GM23338 (cell line): ENCODE results near the gene GAB1. TPM values are rescaled to one million over a fixed set of nuclear protein-coding genes. Genes with fewer than 3 reads are reported as not detected.

Experiments
- ATAC-seq: fragments of 200-7000 bp; cut with Tn5 transposase; 3 replicates; pipeline ENCODE4 v1.9.1; 2020
- DNase-seq: peaks from one replicate; pipeline ENCODE4 v3.0.0-alpha.2; 2015; ENCODE audit warnings: low spot score
- H2AFZ ChIP-seq: fragments of 200-600 bp; sonication (generic); 2 replicates; pipeline ENCODE4 v1.8.0; 2016; ENCODE audit warnings: antibody characterized with exemption, mild to moderate bottlenecking, moderate library complexity
- H3F3A ChIP-seq: fragments of 200-600 bp; sonication (generic); replicated peaks from 2 replicates; pipeline ENCODE4 v1.8.0; 2017; ENCODE audit warnings: antibody characterized with exemption, mixed run types, low read depth
- H3K27ac ChIP-seq: fragments of 200-600 bp; sonication (generic); 2 replicates; pipeline ENCODE4 v1.6.1; 2016; ENCODE audit warnings: low read depth
- H3K27me3 ChIP-seq: fragments of 200-600 bp; sonication (generic); 2 replicates; pipeline ENCODE4 v1.8.0; 2016; ENCODE audit warnings: mild to moderate bottlenecking, mixed run types, moderate library complexity; ENCODE audit not compliant: insufficient read depth
- H3K36me3 ChIP-seq: fragments of 200-600 bp; sonication (generic); 2 replicates; pipeline ENCODE4 v1.8.0; 2016; ENCODE audit warnings: mild to moderate bottlenecking; ENCODE audit not compliant: insufficient read depth
- H3K4me1 ChIP-seq: fragments of 200-600 bp; sonication (generic); 2 replicates; pipeline ENCODE4 v1.8.0; 2016; ENCODE audit warnings: mild to moderate bottlenecking, moderate library complexity; ENCODE audit not compliant: insufficient read depth
- H3K4me2 ChIP-seq: fragments of 200-600 bp; sonication (generic); 2 replicates; pipeline ENCODE4 v1.7.1; 2017; ENCODE audit warnings: mixed run types
- H3K4me3 ChIP-seq: fragments of 200-600 bp; sonication (generic); 2 replicates; pipeline ENCODE4 v1.6.1; 2016; ENCODE audit warnings: mixed run types
- H3K79me2 ChIP-seq: fragments of 200-600 bp; sonication (generic); replicated peaks from 2 replicates; pipeline ENCODE4 v1.8.0; 2017; ENCODE audit warnings: mild to moderate bottlenecking; ENCODE audit not compliant: insufficient read depth
- H3K9me2 ChIP-seq: fragments of 200-600 bp; sonication (generic); 2 replicates; pipeline ENCODE4 v1.8.0; 2017; ENCODE audit not compliant: insufficient read depth
- H4K20me1 ChIP-seq: fragments of 200-600 bp; sonication (generic); replicated peaks from 2 replicates; pipeline ENCODE4 v1.8.0; 2017; ENCODE audit warnings: mild to moderate bottlenecking; ENCODE audit not compliant: insufficient read depth
- H3K27ac Mint-ChIP-seq: 2 replicates; pipeline ENCODE4 v1.8.0; 2020; ENCODE audit warnings: inconsistent platforms, mild to moderate bottlenecking, moderate library complexity, mixed read lengths
- H3K27me3 Mint-ChIP-seq: 3 replicates; pipeline ENCODE4 v1.8.0; 2022; ENCODE audit warnings: low read depth, mild to moderate bottlenecking, moderate library complexity, mixed read lengths, inconsistent platforms; ENCODE audit not compliant: insufficient read depth, poor library complexity
- H3K36me3 Mint-ChIP-seq: 3 replicates; pipeline ENCODE4 v1.8.0; 2021; ENCODE audit warnings: low read depth, mild to moderate bottlenecking, inconsistent platforms, moderate library complexity, mixed read lengths
- H3K4me1 Mint-ChIP-seq: 3 replicates; pipeline ENCODE4 v1.8.0; 2020; ENCODE audit warnings: mild to moderate bottlenecking, inconsistent platforms, mixed read lengths
- H3K4me3 Mint-ChIP-seq: 3 replicates; pipeline ENCODE4 v1.8.0; 2021; ENCODE audit warnings: moderate library complexity, mild to moderate bottlenecking, inconsistent platforms, mixed read lengths
- H3K9me3 Mint-ChIP-seq: 3 replicates; pipeline ENCODE4 v1.8.0; 2020; ENCODE audit warnings: moderate library complexity, mild to moderate bottlenecking, inconsistent platforms, mixed read lengths
- CREB1 ChIP-seq: fragments of 250-450 bp; sonication (Bioruptor Pico); IDR thresholded peaks from 2 replicates; pipeline ENCODE4 v1.5.0; 2020; ENCODE audit warnings: low read depth, mild to moderate bottlenecking, moderate library complexity
- CTCF ChIP-seq, 2 experiments: fragments of 200-600 bp in 1 of 2; sonication (generic) in 1 of 2; conservative IDR thresholded peaks; 2 replicates each; pipeline versions ENCODE4 v1.5.1 to v1.6.1; 2016 to 2017; ENCODE audit warnings: antibody characterized with exemption in 2 of 2, low read depth in 2 of 2, mild to moderate bottlenecking in 2 of 2, moderate library complexity in 1 of 2
- EZH2 ChIP-seq: fragments of 200-600 bp; sonication (generic); IDR thresholded peaks from one replicate; pipeline ENCODE4 v1.8.0; 2017; ENCODE audit warnings: antibody characterized with exemption, mild to moderate bottlenecking, low read depth; ENCODE audit not compliant: unreplicated experiment
- EZH2phosphoT487 ChIP-seq: fragments of 200-600 bp; sonication (generic); IDR thresholded peaks from one replicate; pipeline ENCODE4 v1.8.1; 2018; ENCODE audit warnings: antibody characterized with exemption; ENCODE audit not compliant: unreplicated experiment
- JUNB ChIP-seq: IDR thresholded peaks from one replicate; pipeline ENCODE4 v1.6.1; 2016; ENCODE audit warnings: antibody characterized with exemption; ENCODE audit not compliant: unreplicated experiment
- NANOG ChIP-seq: IDR thresholded peaks from 2 replicates; pipeline ENCODE4 v1.6.1; 2016; ENCODE audit warnings: antibody characterized with exemption, borderline replicate concordance
- POLR2AphosphoS5 ChIP-seq: IDR thresholded peaks from 2 replicates; pipeline ENCODE4 v1.6.1; 2016; ENCODE audit warnings: antibody characterized with exemption, low read depth
- ZNF114 ChIP-seq: fragments of 250-450 bp; sonication (Bioruptor Pico); IDR thresholded peaks from 2 replicates; pipeline ENCODE4 v1.5.0; 2020; ENCODE audit warnings: mild to moderate bottlenecking, moderate library complexity
- ZNF331 ChIP-seq: fragments of 250-450 bp; sonication (Bioruptor Pico); IDR thresholded peaks from 2 replicates; pipeline ENCODE4 v1.5.0; 2020; ENCODE audit warnings: low read depth, mild to moderate bottlenecking, moderate library complexity
- ZNF462 ChIP-seq: fragments of 250-450 bp; sonication (Bioruptor Pico); IDR thresholded peaks from 2 replicates; pipeline ENCODE4 v1.5.0; 2020; ENCODE audit warnings: mild to moderate bottlenecking, moderate library complexity
- polyA plus RNA-seq: library from polyadenylated mRNA; unstranded; fragments of >200 nt; fragmentation: Nextera tagmentation; extraction: Ambion mirVana; gene quantifications from 2 replicates; pipeline ENCODE4 v1.2.1, GENCODE V29; 2016
- total RNA-seq: library from RNA; depleted of rRNA; stranded (reverse); fragments of >200 nt; shearing (Covaris generic); gene quantifications from 2 replicates; pipeline ENCODE4 v1.2.3, GENCODE V29; 2014

GAB1 gene
- total and polyA plus RNA-seq, 2 experiments from 2014 or later: 4.0 to 18.4 TPM

GRCh38 chr4:143320113-143320512, 16.6 kb upstream of the GAB1 start:
- Histone ChIP-seq H3K9me2 (no peaks in the 10 kb centered on the region), H2AFZ (peak overlapping the region; percentile 20), H3K4me2 (no peak overlapping the region), H3K36me3 (no peaks in the 10 kb centered on the region), H4K20me1 (no peaks in the 10 kb centered on the region), H3F3A (no peaks in the 10 kb centered on the region), H3K27me3 (no peaks in the 10 kb centered on the region), H3K4me3 (no peak overlapping the region), H3K79me2 (no peaks in the 10 kb centered on the region), H3K4me1 (no peaks in the 10 kb centered on the region), H3K27ac (no peak overlapping the region)
- TF ChIP-seq EZH2phosphoT487 (no peak), JUNB (no peak), POLR2AphosphoS5 (no peak), NANOG (no peak), ZNF114 (CRISPR knock-in tag) (no peak)
- Mint-ChIP-seq H3K4me1 (peaks cover 11% of the 10 kb centered on the region), H3K27ac (no peak overlapping the region), H3K4me3 (no peak overlapping the region), H3K9me3 (no peaks in the 10 kb centered on the region), H3K27me3 (peaks cover 5% of the 10 kb centered on the region), H3K36me3 (no peaks in the 10 kb centered on the region)
- DNase-seq (no peak), ATAC-seq (no peak)

- no peak for ATAC-seq
- no peaks in the 10 kb centered on the region for H3K9me3 Mint-ChIP-seq
- peaks cover 5% of the 10 kb centered on the region for H3K4me1 Mint-ChIP-seq
- Histone ChIP-seq H3F3A (no peaks in the 10 kb centered on the region), H3K4me3 (no peak overlapping the region), H4K20me1 (no peaks in the 10 kb centered on the region), H3K27ac (no peak overlapping the region), H3K4me1 (peaks cover 6% of the 10 kb centered on the region; the same call in 1 of the 2 replicates), H3K27me3 (no peaks in the 10 kb centered on the region), H3K79me2 (no peaks in the 10 kb centered on the region), H3K4me2 (no peak overlapping the region), H3K9me2 (no peaks in the 10 kb centered on the region), H3K36me3 (no peaks in the 10 kb centered on the region), H2AFZ (0 out of 2 replicates have a peak overlapping the region, but pooled peaks have one; percentile 9)
- no peaks in the 10 kb centered on the region for H3K36me3 Mint-ChIP-seq
- no peak overlapping the region for H3K27ac Mint-ChIP-seq
- DNase-seq: no peak
- no peak overlapping the region for H3K4me3 Mint-ChIP-seq
- peaks cover 2% of the 10 kb centered on the region for H3K27me3 Mint-ChIP-seq
- TF ChIP-seq NANOG (no peak), CREB1 (no peak), ZNF114 (CRISPR knock-in tag) (no peak), CTCF (conservative IDR thresholded peaks at IDR 0.05; ENCODE audit: low read depth in 2 of 2) (no peak), ZNF331 (no peak), EZH2 (no peak), EZH2phosphoT487 (no peak)
Observed at GRCh38 chr4:143326735-143327134, 9.9 kb upstream of the GAB1 start.

DNA sequence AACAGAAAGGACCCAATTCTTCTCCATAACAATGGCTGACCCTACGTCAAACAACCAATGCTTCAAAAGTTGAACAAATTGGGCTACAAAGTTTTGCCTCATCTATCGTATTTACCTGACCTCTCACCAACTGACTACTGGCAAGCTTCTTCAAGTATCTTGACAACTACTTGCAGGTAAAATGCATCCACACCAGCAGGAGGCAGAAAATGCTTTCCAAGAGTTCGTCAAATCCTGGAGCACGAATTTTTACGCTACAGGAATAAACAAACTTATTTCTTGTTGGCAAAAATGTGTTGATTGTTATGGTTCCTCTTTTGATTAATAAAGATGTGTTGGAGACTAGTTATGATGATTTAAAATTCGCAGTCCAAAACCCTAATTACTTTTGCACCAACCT, 6.7 kb upstream of the GAB1 start:
- DNase-seq (peak; percentile 55), ATAC-seq (no peak)
- H3K27ac ChIP-seq: no peak overlapping the region
- H3K4me1 ChIP-seq: peaks cover 6% of the 10 kb centered on the region; the same call in 1 of the 2 replicates
- H3F3A ChIP-seq: no peaks in the 10 kb centered on the region
- H3K27ac Mint-ChIP-seq: no peak overlapping the region
- no peak overlapping the region for H3K4me3 Mint-ChIP-seq
- H3K9me3 Mint-ChIP-seq: no peaks in the 10 kb centered on the region
- H3K4me2 ChIP-seq: no peak overlapping the region
- no peaks in the 10 kb centered on the region for H3K36me3 ChIP-seq
- no peaks in the 10 kb centered on the region for H3K36me3 Mint-ChIP-seq
- H3K79me2 ChIP-seq: no peaks in the 10 kb centered on the region
- peaks cover 5% of the 10 kb centered on the region for H3K4me1 Mint-ChIP-seq
- no peak overlapping the region for H3K4me3 ChIP-seq
- no peak overlapping the region for H2AFZ ChIP-seq
- no peaks in the 10 kb centered on the region for H3K27me3 Mint-ChIP-seq
- no peaks in the 10 kb centered on the region for H3K9me2 ChIP-seq
- no peaks in the 10 kb centered on the region for H3K27me3 ChIP-seq
- no peaks in the 10 kb centered on the region for H4K20me1 ChIP-seq
- TF ChIP-seq ZNF462: no peak
